Osteoblast (primary cell): ENCODE measurements around the gene RNASEH2C. TPM values are rescaled to one million over a fixed set of nuclear protein-coding genes. Genes with fewer than 3 reads are reported as not detected.
"Not testable (repeated sequence)": the region's sequence is repeated elsewhere in the genome, so short reads cannot be mapped to it uniquely, and the experiment has no call there.

Experiments
- DNase-seq: peaks from one replicate; pipeline ENCODE4 v3.0.0; 2011; ENCODE audit warnings: low spot score, mixed read lengths; ENCODE audit not compliant: insufficient read length; ENCODE audit errors: missing footprints
- H2AFZ ChIP-seq: 2 replicates; pipeline ENCODE4 v1.6.0; 2011; ENCODE audit warnings: mild to moderate bottlenecking, low read length
- H3K27ac ChIP-seq: 2 replicates; pipeline ENCODE4 v1.5.1; 2011; ENCODE audit warnings: mild to moderate bottlenecking, low read depth, low read length, moderate library complexity
- H3K27me3 ChIP-seq: 2 replicates; pipeline ENCODE4 v1.6.0; 2012; ENCODE audit warnings: mild to moderate bottlenecking, control low read depth, inconsistent platforms, low read length, moderate library complexity; ENCODE audit not compliant: insufficient read depth
- H3K36me3 ChIP-seq: 2 replicates; pipeline ENCODE4 v1.5.1; 2011; ENCODE audit warnings: mild to moderate bottlenecking, low read length, control low read depth, moderate library complexity; ENCODE audit not compliant: insufficient read depth
- H3K4me1 ChIP-seq: 2 replicates; pipeline ENCODE4 v1.5.1; 2011; ENCODE audit warnings: mild to moderate bottlenecking, low read length, control low read depth, moderate library complexity; ENCODE audit not compliant: insufficient read depth
- H3K4me2 ChIP-seq: 2 replicates; pipeline ENCODE4 v1.6.0; 2011; ENCODE audit warnings: mild to moderate bottlenecking, low read length; ENCODE audit not compliant: insufficient read depth
- H3K4me3 ChIP-seq: fragments of 200-600 bp; sonication (generic); 3 replicates; pipeline ENCODE4 v1.5.1; 2012; ENCODE audit warnings: mild to moderate bottlenecking, low read length, inconsistent platforms; ENCODE audit not compliant: insufficient read depth
- H3K79me2 ChIP-seq: 2 replicates; pipeline ENCODE4 v1.6.0; 2012; ENCODE audit warnings: mild to moderate bottlenecking, low read length, control low read depth, inconsistent platforms; ENCODE audit not compliant: insufficient read depth
- H3K9me3 ChIP-seq: 2 replicates; pipeline ENCODE4 v1.5.1; 2011; ENCODE audit warnings: low read depth, low read length, control low read depth
- H4K20me1 ChIP-seq: 2 replicates; pipeline ENCODE4 v1.6.0; 2012; ENCODE audit warnings: mild to moderate bottlenecking, low read length, control low read depth; ENCODE audit not compliant: insufficient read depth
- total RNA-seq: library from RNA; depleted of rRNA; stranded (reverse); fragments of >200 nt; gene quantifications from 2 replicates; pipeline ENCODE4 v1.2.3, GENCODE V29; 2012
- TF ChIP-seq, protein P1 (sequence below): IDR thresholded peaks from 2 replicates; pipeline ENCODE4 v1.5.1; 2011; ENCODE audit warnings: mild to moderate bottlenecking, low read depth, low read length, moderate library complexity; ENCODE audit errors: extremely low read depth

RNASEH2C gene
- total RNA-seq, 1 donor = 27.9 TPM

DNA sequence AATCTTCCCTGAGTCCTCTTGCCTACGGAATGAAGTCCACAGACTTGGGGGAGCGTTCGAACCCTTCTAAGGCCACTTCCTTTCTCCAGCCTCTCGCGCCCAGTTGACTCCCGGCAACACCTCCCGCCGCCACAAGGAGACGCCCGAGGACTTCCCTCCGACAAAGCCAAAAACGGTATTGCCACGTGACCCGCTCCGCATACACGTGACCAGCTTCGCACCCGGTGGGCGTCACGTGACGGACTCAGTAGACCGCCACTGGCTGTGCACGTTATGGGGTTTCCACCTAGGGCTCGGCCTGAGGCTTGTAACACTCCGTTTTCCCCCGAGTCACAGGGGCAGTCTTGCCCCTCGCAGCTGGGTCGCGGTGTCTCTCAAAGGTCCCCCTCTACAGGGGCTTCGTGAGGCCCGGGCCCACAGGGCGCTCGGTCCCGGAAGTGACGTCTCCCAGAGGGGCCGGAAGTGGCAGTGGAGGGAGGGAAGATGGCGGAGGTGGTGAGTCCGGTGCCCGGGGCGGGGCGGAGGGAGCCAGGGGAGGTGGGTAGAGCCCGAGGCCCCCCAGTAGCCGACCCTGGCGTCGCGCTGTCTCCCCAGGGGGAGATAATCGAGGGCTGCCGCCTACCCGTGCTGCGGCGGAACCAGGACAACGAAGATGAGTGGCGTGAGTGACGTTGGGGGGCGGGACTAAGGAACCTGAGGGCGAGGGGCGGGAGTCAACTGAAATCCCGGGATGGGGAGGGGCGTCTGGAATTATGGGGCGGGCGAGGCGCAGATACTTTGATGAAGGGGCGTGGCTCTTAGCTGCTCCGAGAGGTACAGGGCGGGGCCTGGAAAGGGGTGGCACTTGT lies 8.6 kb downstream of the RNASEH2C start, which contains the start of gene KAT5:
Gene KAT5 (plus strand): TSS at position 468 of the 848 bp plus-strand sequence. CDS start 16 bp downstream, at position 484.
- Histone ChIP-seq H3K36me3 (peaks cover 34% of the 10 kb centered on the region), H3K27me3 (no peaks in the 10 kb centered on the region), H3K4me2 (peak within 1 kb of the TSS; percentile 96), H3K4me3 (peak within 1 kb of the TSS; percentile 96), H3K27ac (peak within 1 kb of the TSS; percentile 100), H4K20me1 (peaks cover 6% of the 10 kb centered on the region), H2AFZ (peak within 1 kb of the TSS; percentile 100), H3K4me1 (peaks cover 14% of the 10 kb centered on the region), H3K9me3 (no peaks in the 10 kb centered on the region), H3K79me2 (peaks cover 26% of the 10 kb centered on the region)
- TF ChIP-seq, protein P1, sequence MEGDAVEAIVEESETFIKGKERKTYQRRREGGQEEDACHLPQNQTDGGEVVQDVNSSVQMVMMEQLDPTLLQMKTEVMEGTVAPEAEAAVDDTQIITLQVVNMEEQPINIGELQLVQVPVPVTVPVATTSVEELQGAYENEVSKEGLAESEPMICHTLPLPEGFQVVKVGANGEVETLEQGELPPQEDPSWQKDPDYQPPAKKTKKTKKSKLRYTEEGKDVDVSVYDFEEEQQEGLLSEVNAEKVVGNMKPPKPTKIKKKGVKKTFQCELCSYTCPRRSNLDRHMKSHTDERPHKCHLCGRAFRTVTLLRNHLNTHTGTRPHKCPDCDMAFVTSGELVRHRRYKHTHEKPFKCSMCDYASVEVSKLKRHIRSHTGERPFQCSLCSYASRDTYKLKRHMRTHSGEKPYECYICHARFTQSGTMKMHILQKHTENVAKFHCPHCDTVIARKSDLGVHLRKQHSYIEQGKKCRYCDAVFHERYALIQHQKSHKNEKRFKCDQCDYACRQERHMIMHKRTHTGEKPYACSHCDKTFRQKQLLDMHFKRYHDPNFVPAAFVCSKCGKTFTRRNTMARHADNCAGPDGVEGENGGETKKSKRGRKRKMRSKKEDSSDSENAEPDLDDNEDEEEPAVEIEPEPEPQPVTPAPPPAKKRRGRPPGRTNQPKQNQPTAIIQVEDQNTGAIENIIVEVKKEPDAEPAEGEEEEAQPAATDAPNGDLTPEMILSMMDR = peak; percentile 96
- DNase-seq = peak; percentile 98

DNA sequence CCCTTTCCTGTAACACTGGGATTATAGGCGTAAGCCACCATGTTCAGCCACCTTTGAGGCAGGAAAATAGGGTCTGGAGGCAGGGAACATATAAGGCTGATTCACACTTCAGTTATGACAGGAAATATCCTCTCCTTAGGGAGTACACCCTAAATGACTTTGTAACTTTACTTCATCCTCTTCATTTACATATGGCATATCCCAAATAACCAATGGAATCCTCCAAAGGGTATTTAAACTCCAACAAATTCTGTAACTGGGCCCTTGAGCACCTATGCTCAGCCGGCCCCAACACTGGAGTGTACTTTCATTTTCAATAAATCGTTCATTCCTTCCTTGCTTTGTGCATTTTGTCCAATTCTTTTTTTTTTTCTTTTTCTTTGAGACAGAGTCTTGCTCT lies 10.2 kb downstream of the RNASEH2C start:
- Histone ChIP-seq H3K79me2 (peaks cover 18% of the 10 kb centered on the region), H3K27me3 (no peaks in the 10 kb centered on the region), H3K9me3 (no peaks in the 10 kb centered on the region), H3K4me2 (no peak overlapping the region), H2AFZ (peak overlapping the region; percentile 41), H3K36me3 (peaks cover 20% of the 10 kb centered on the region), H4K20me1 (peaks cover 2% of the 10 kb centered on the region), H3K4me1 (peaks cover 14% of the 10 kb centered on the region), H3K27ac (no peak overlapping the region), H3K4me3 (no peak overlapping the region)
- DNase-seq = no peak
- TF ChIP-seq, protein P1 = no peak

DNA sequence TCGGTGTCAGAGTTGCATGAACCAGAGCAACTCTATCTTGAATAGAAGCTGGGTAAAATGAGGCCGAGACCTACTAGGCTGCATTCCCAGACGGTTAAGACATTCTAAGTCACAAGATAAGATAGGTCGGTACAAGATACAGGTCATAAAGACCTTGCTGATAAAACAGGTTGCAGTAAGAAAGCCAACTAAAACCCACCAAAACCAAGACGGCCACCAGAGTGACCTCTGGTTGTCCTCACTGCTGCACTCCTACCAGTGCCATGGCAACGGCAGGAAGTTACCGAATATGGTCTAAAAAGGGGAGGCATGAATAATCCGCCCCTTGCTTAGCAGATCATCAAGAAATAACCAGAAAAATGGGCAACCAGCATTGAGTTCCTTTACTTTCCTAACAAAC lies 10.9 kb downstream of the RNASEH2C start:
- Histone ChIP-seq H3K4me1 (peaks cover 14% of the 10 kb centered on the region), H3K79me2 (peaks cover 14% of the 10 kb centered on the region), H3K27me3 (peaks cover under 1% of the 10 kb centered on the region), H3K27ac (no peak overlapping the region), H3K4me3 (no peak overlapping the region), H3K36me3 (peaks cover 14% of the 10 kb centered on the region), H4K20me1 (peaks cover 2% of the 10 kb centered on the region), H2AFZ (no peak overlapping the region), H3K9me3 (no peaks in the 10 kb centered on the region), H3K4me2 (no peak overlapping the region)
- DNase-seq = no peak
- TF ChIP-seq, protein P1 = no peak

DNA sequence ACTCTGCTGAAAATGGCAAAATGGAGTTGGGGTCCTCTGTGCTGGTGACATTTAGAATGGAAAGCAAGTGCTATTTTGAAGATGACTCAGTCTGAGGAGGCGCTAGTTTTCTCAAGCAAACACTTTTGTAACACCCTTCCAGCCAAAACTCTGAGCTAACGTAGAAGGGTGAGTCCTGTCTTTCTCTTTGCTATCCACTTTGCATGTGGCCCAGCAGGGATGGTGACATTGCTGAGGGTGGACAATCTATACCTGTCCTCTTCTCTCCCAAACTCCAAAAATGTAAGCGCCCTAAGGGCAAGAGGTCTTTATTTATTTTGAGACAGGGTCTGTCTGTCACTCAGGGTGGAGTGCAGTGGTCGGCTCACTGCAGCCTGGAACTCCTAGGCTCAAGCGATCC lies 12.1 kb downstream of the RNASEH2C start:
- TF ChIP-seq, protein P1 = no peak
- Histone ChIP-seq H3K4me3 (no peak overlapping the region), H3K36me3 (peaks cover 2% of the 10 kb centered on the region), H3K4me2 (no peak overlapping the region), H2AFZ (no peak overlapping the region), H3K27ac (no peak overlapping the region), H3K9me3 (no peaks in the 10 kb centered on the region), H3K4me1 (peaks cover 14% of the 10 kb centered on the region), H3K27me3 (peaks cover 4% of the 10 kb centered on the region), H4K20me1 (peaks cover 2% of the 10 kb centered on the region), H3K79me2 (peaks cover 11% of the 10 kb centered on the region)
- DNase-seq = no peak

DNA sequence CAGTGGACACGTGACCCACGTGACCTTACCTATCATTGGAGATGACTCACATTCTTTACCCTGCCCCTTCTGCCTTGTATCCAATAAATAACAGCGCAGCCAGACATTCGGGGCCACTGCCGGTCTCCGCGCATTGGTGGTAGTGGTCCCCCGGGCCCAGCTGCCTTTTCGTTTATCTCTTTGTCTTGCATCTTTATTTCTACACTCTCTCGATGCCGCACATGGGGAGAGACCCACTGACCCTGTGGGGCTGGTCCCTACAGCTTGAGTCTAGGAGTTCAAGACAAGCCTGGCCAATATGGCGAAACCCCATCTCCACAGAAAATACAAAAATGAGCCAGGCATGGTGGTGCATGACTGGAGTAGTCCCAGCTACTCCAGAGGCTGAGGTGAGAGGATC lies 13.6 kb downstream of the RNASEH2C start:
- not testable (repeated sequence) for H3K4me3 ChIP-seq, H3K9me3 ChIP-seq, H3K4me1 ChIP-seq, H3K79me2 ChIP-seq, DNase-seq, H3K4me2 ChIP-seq, H4K20me1 ChIP-seq, H3K36me3 ChIP-seq, H2AFZ ChIP-seq, H3K27ac ChIP-seq
- H3K27me3 ChIP-seq = peaks cover 16% of the 10 kb centered on the region
